Neural cell (in vitro differentiated cells): Measurements from ENCODE around the gene TMSB10. TPM values are rescaled to one million over a fixed set of nuclear protein-coding genes. Genes with fewer than 3 reads are reported as not detected.

Experiments
- H2AFZ ChIP-seq: fragments of 200-600, 300-800 bp; sonication (generic), shearing (Covaris generic); 2 replicates; pipeline ENCODE4 v1.6.0; 2014; ENCODE audit warnings: low read depth, mild to moderate bottlenecking, antibody characterized with exemption, low read length, moderate library complexity
- H3F3A ChIP-seq: fragments of 200-600 bp; shearing (Covaris generic); 2 replicates; pipeline ENCODE4 v1.6.1; 2016; ENCODE audit warnings: mild to moderate bottlenecking, moderate library complexity, mixed read lengths, antibody characterized with exemption, low read length; ENCODE audit not compliant: insufficient read depth, poor library complexity, severe bottlenecking
- H3K27ac ChIP-seq: fragments of 200-600, 300-800 bp; sonication (generic), shearing (Covaris generic); 2 replicates; pipeline ENCODE4 v1.5.1; 2014; ENCODE audit warnings: mild to moderate bottlenecking, low read length, moderate library complexity
- H3K27me3 ChIP-seq: fragments of 300-800, 200-600 bp; sonication (generic), shearing (Covaris generic); 2 replicates; pipeline ENCODE4 v1.6.0; 2014; ENCODE audit warnings: mild to moderate bottlenecking, low read depth, low read length, moderate library complexity; ENCODE audit not compliant: insufficient read depth
- H3K36me3 ChIP-seq: fragments of 300-800, 200-600 bp; sonication (generic), shearing (Covaris generic); 2 replicates; pipeline ENCODE4 v1.5.1; 2014; ENCODE audit warnings: mild to moderate bottlenecking, antibody characterized with exemption, low read length, moderate library complexity; ENCODE audit not compliant: insufficient read depth
- H3K4me2 ChIP-seq: fragments of 300-800, 200-600 bp; sonication (generic), shearing (Covaris generic); 2 replicates; pipeline ENCODE4 v1.6.0; 2014; ENCODE audit warnings: mild to moderate bottlenecking, low read length
- H3K4me3 ChIP-seq: fragments of 300-800, 200-600 bp; sonication (generic), shearing (Covaris generic); 2 replicates; pipeline ENCODE4 v1.5.1; 2014; ENCODE audit warnings: mild to moderate bottlenecking, low read length, moderate library complexity
- H3K79me2 ChIP-seq: fragments of 200-600 bp; shearing (Covaris generic); replicated peaks from 2 replicates; pipeline ENCODE4 v1.6.0; 2014; ENCODE audit warnings: mild to moderate bottlenecking, low read length, moderate library complexity; ENCODE audit not compliant: insufficient read depth
- H3K9ac ChIP-seq: fragments of 300-800, 200-600 bp; sonication (generic), shearing (Covaris generic); 2 replicates; pipeline ENCODE4 v1.6.1; 2016; ENCODE audit warnings: mild to moderate bottlenecking, low read length, mixed read lengths
- H3K9me2 ChIP-seq: fragments of 200-600 bp; shearing (Covaris generic); 2 replicates; pipeline ENCODE4 v1.6.1; 2016; ENCODE audit warnings: mild to moderate bottlenecking, low read length, mixed read lengths; ENCODE audit not compliant: insufficient read depth
- H3K9me3 ChIP-seq: fragments of 200-600, 300-800 bp; sonication (generic), shearing (Covaris generic); 2 replicates; pipeline ENCODE4 v1.6.1; 2016; ENCODE audit warnings: mild to moderate bottlenecking, mixed run types, low read length, moderate library complexity, mixed read lengths
- H4K20me1 ChIP-seq: fragments of 200-600 bp; shearing (Covaris generic); 2 replicates; pipeline ENCODE4 v1.6.1; 2016; ENCODE audit warnings: mild to moderate bottlenecking, mixed run types; ENCODE audit not compliant: insufficient read depth
- EP300 ChIP-seq: fragments of 450-650 bp; conservative IDR thresholded peaks from 2 replicates; pipeline ENCODE4 v1.6.1; 2014; ENCODE audit warnings: antibody characterized with exemption, mild to moderate bottlenecking, moderate library complexity; ENCODE audit not compliant: poor library complexity, severe bottlenecking
- EZH2 ChIP-seq: fragments of 200-600, 300-800 bp; shearing (Covaris generic), sonication (generic); IDR thresholded peaks from 2 replicates; pipeline ENCODE4 v1.6.1; 2014; ENCODE audit warnings: antibody characterized with exemption, low read length, borderline replicate concordance, mild to moderate bottlenecking; ENCODE audit not compliant: insufficient read depth, poor library complexity, severe bottlenecking
- MXI1 ChIP-seq: fragments of 450-650 bp; conservative IDR thresholded peaks from 2 replicates; pipeline ENCODE4 v1.6.1; 2014; ENCODE audit warnings: antibody characterized with exemption, mild to moderate bottlenecking; ENCODE audit not compliant: poor library complexity, severe bottlenecking
- POLR2AphosphoS5 ChIP-seq: IDR thresholded peaks from 2 replicates; pipeline ENCODE4 v1.6.1; 2012
- RAD21 ChIP-seq: fragments of 450-650 bp; conservative IDR thresholded peaks from 2 replicates; pipeline ENCODE4 v1.6.1; 2014; ENCODE audit warnings: antibody characterized with exemption, mild to moderate bottlenecking, moderate library complexity
- SMC3 ChIP-seq: fragments of 450-650 bp; conservative IDR thresholded peaks from 2 replicates; pipeline ENCODE4 v1.6.1; 2014; ENCODE audit warnings: antibody characterized with exemption, mild to moderate bottlenecking, moderate library complexity; ENCODE audit not compliant: poor library complexity
- TAF1 ChIP-seq: IDR thresholded peaks from 2 replicates; pipeline ENCODE4 v1.6.1; 2012; ENCODE audit warnings: low read depth
- polyA plus RNA-seq: library from polyadenylated mRNA; depleted of rRNA; stranded (reverse); fragments of >200 nt; gene quantifications from 2 replicates; pipeline ENCODE4 v1.2.3, GENCODE V29; 2014
- TF ChIP-seq, protein P1 (sequence below): fragments of 450-650 bp; IDR thresholded peaks from 2 replicates; pipeline ENCODE4 v1.5.1; 2014; ENCODE audit warnings: antibody characterized with exemption, mild to moderate bottlenecking, moderate library complexity; ENCODE audit not compliant: poor library complexity, severe bottlenecking
- TF ChIP-seq, protein P2 (sequence below): IDR thresholded peaks from 2 replicates; pipeline ENCODE4 v1.6.1; 2012; ENCODE audit warnings: borderline replicate concordance

The TMSB10 gene
- polyA plus RNA-seq, 1 donor from 2014 or later = 15,324 TPM

DNA sequence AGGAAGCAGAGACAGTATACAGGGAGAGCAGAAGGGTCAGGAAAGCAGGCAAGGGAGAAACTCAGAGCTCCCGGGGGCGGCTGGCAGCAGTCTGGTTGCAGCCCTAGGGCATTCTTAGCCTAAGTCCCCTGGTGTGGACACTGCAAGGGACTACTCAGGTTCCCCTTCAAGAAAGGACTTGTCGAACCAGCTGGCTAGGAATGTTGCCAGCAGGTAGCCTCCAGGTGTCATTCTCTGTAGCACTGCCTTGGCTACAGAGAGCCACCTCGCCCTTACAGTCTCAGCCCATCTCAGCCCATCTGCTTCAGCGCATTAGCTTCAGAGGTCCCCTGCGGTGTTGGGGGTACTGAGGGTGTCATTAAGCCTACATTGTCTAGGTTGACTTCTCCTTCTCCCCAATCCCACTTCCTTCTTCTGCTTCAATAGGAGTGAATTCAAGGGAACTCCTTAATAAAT is 11.3 kb upstream of the TMSB10 start:
- H3K27me3 ChIP-seq = no peaks in the 10 kb centered on the region
- no peaks in the 10 kb centered on the region for H3K79me2 ChIP-seq
- H3K27ac ChIP-seq = no peak overlapping the region
- no peak overlapping the region for H3K4me3 ChIP-seq
- no peaks in the 10 kb centered on the region for H3F3A ChIP-seq
- H3K36me3 ChIP-seq = no peaks in the 10 kb centered on the region
- no peak overlapping the region for H2AFZ ChIP-seq
- H4K20me1 ChIP-seq = no peaks in the 10 kb centered on the region
- TF ChIP-seq, protein P1, sequence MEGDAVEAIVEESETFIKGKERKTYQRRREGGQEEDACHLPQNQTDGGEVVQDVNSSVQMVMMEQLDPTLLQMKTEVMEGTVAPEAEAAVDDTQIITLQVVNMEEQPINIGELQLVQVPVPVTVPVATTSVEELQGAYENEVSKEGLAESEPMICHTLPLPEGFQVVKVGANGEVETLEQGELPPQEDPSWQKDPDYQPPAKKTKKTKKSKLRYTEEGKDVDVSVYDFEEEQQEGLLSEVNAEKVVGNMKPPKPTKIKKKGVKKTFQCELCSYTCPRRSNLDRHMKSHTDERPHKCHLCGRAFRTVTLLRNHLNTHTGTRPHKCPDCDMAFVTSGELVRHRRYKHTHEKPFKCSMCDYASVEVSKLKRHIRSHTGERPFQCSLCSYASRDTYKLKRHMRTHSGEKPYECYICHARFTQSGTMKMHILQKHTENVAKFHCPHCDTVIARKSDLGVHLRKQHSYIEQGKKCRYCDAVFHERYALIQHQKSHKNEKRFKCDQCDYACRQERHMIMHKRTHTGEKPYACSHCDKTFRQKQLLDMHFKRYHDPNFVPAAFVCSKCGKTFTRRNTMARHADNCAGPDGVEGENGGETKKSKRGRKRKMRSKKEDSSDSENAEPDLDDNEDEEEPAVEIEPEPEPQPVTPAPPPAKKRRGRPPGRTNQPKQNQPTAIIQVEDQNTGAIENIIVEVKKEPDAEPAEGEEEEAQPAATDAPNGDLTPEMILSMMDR = no peak
- TF ChIP-seq, protein P2, sequence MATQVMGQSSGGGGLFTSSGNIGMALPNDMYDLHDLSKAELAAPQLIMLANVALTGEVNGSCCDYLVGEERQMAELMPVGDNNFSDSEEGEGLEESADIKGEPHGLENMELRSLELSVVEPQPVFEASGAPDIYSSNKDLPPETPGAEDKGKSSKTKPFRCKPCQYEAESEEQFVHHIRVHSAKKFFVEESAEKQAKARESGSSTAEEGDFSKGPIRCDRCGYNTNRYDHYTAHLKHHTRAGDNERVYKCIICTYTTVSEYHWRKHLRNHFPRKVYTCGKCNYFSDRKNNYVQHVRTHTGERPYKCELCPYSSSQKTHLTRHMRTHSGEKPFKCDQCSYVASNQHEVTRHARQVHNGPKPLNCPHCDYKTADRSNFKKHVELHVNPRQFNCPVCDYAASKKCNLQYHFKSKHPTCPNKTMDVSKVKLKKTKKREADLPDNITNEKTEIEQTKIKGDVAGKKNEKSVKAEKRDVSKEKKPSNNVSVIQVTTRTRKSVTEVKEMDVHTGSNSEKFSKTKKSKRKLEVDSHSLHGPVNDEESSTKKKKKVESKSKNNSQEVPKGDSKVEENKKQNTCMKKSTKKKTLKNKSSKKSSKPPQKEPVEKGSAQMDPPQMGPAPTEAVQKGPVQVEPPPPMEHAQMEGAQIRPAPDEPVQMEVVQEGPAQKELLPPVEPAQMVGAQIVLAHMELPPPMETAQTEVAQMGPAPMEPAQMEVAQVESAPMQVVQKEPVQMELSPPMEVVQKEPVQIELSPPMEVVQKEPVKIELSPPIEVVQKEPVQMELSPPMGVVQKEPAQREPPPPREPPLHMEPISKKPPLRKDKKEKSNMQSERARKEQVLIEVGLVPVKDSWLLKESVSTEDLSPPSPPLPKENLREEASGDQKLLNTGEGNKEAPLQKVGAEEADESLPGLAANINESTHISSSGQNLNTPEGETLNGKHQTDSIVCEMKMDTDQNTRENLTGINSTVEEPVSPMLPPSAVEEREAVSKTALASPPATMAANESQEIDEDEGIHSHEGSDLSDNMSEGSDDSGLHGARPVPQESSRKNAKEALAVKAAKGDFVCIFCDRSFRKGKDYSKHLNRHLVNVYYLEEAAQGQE = no peak
- TF ChIP-seq SMC3 (no peak), MXI1 (no peak), EZH2 (no peak), EP300 (no peak), RAD21 (no peak), POLR2AphosphoS5 (no peak), TAF1 (no peak)
- no peaks in the 10 kb centered on the region for H3K9me3 ChIP-seq
- no peak overlapping the region for H3K9ac ChIP-seq
- no peaks in the 10 kb centered on the region for H3K9me2 ChIP-seq
- H3K4me2 ChIP-seq = no peak overlapping the region

DNA sequence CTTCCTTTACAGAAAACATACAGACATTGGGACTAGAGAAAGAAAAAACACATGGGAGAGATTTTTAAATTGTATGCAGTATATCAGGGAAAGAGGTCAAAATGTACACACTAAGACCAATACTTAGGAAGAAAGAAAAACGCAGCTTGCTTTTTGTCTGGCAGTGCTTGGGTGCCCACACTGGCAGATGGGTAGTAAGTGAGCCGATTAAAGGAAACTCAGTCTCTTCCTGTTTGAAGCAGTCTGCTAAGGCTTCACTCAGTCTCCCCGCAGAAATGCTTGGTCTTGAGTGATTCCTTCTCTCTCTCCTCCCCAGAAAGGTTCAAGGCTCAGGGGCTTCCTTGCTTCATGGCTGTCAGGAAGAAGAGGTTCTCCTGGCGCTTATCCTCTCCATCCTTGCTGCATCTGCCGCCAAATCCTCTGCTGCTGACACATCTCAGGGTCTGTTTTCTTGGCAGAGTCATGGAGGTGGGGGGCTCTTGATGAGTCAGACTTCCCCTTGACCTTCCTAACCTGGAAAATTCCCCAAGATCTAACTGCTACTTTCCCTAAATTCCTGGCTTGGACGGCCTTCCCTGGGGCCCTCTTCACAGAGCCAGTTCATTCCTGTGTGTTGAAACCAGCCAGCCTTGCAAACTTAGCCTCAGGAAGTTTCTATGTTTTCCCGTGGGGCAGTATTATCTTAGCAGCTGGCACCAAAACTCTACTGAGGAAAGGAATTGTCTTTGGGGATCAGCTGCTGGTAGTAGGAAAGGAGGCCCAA is 10.5 kb upstream of the TMSB10 start:
- Histone ChIP-seq H3K79me2 (no peaks in the 10 kb centered on the region), H3K4me3 (no peak overlapping the region), H3K27me3 (no peaks in the 10 kb centered on the region), H3K9ac (no peak overlapping the region), H3K36me3 (no peaks in the 10 kb centered on the region), H3F3A (no peaks in the 10 kb centered on the region), H3K27ac (no peak overlapping the region), H3K4me2 (no peak overlapping the region), H4K20me1 (no peaks in the 10 kb centered on the region), H2AFZ (no peak overlapping the region), H3K9me3 (no peaks in the 10 kb centered on the region), H3K9me2 (no peaks in the 10 kb centered on the region)
- TF ChIP-seq EP300 = no peak
- TF ChIP-seq EZH2 = no peak
- TF ChIP-seq MXI1 = no peak
- TF ChIP-seq, protein P1 = no peak
- TF ChIP-seq SMC3 = no peak
- TF ChIP-seq, protein P2 = no peak
- no peak for TF ChIP-seq TAF1
- TF ChIP-seq RAD21 = no peak
- TF ChIP-seq POLR2AphosphoS5 = no peak
